HepG2 (cell line): ENCODE data around the gene POMP. TPM values are rescaled to one million over a fixed set of nuclear protein-coding genes. Genes with fewer than 3 reads are reported as not detected.

ENCODE experiments used
- ARNTL ChIP-seq: sonication (generic); formaldehyde crosslinking; IDR thresholded peaks from 2 replicates; pipeline ENCODE4 v1.4.0; 2020; ENCODE audit warnings: mild to moderate bottlenecking, missing genetic modification reagents
- CHD2 ChIP-seq: IDR thresholded peaks from 2 replicates; pipeline ENCODE4 v1.6.1; 2011; ENCODE audit warnings: low read depth, low read length, improper control_type of control experiment
- FOXC1 ChIP-seq: sonication (generic); formaldehyde crosslinking; IDR thresholded peaks from 2 replicates; pipeline ENCODE4 v1.8.0; 2022; ENCODE audit warnings: mild to moderate bottlenecking, missing genetic modification reagents, borderline replicate concordance
- IRF9 ChIP-seq: sonication (generic); formaldehyde crosslinking; IDR thresholded peaks from 2 replicates; pipeline ENCODE4 v1.8.0; 2022; ENCODE audit warnings: missing genetic modification reagents, mild to moderate bottlenecking, borderline replicate concordance
- JUNB ChIP-seq: sonication (generic); formaldehyde crosslinking; IDR thresholded peaks from 2 replicates; pipeline ENCODE4 v1.8.0; 2022; ENCODE audit warnings: missing genetic modification reagents, mild to moderate bottlenecking, borderline replicate concordance
- MATR3 ChIP-seq: sonication (generic); formaldehyde crosslinking; IDR thresholded peaks from 2 replicates; pipeline ENCODE4 v1.4.0; 2020; ENCODE audit warnings: missing genetic modification reagents
- MAZ ChIP-seq, 2 experiments: sonication (generic) in 1 of 2; formaldehyde crosslinking in 1 of 2; IDR thresholded peaks; 2 replicates each; pipeline versions ENCODE4 v1.5.0 to v1.6.1; 2012 to 2020; ENCODE audit warnings: low read depth in 2 of 2, mild to moderate bottlenecking in 2 of 2, borderline replicate concordance in 1 of 2, improper control_type of control experiment in 1 of 2, low read length in 1 of 2, missing genetic modification reagents in 1 of 2, moderate library complexity in 1 of 2
- NFE2L2 ChIP-seq: fragments of 150-350 bp; IDR thresholded peaks from 2 replicates; pipeline ENCODE4 v1.6.1; 2014; ENCODE audit warnings: low read length
- NR2F6 ChIP-seq, 2 experiments: IDR thresholded peaks; 2 replicates each; pipeline ENCODE4 v1.6.1; 2016; ENCODE audit warnings: antibody characterized with exemption in 1 of 2, mild to moderate bottlenecking in 1 of 2
- NR3C1 ChIP-seq: sonication (generic); formaldehyde crosslinking; IDR thresholded peaks from 2 replicates; pipeline ENCODE4 v1.4.0; 2020; ENCODE audit warnings: missing genetic modification reagents
- PHF8 ChIP-seq: sonication (generic); formaldehyde crosslinking; IDR thresholded peaks from 2 replicates; pipeline ENCODE4 v1.5.0; 2020; ENCODE audit warnings: missing genetic modification reagents
- PTBP1 ChIP-seq: fragments of 200-400 bp; formaldehyde crosslinking; IDR thresholded peaks from 2 replicates; pipeline ENCODE4 v1.6.1; 2018; ENCODE audit warnings: low read length, low read depth; ENCODE audit not compliant: poor library complexity, severe bottlenecking
- SIN3B ChIP-seq: fragments of 150-350 bp; IDR thresholded peaks from 2 replicates; pipeline ENCODE4 v1.6.1; 2014; ENCODE audit warnings: low read length
- SMAD9 ChIP-seq: sonication (generic); formaldehyde crosslinking; IDR thresholded peaks from 2 replicates; pipeline ENCODE4 v1.5.1; 2020; ENCODE audit warnings: mild to moderate bottlenecking, missing genetic modification reagents
- TCF7L2 ChIP-seq: IDR thresholded peaks from 2 replicates; pipeline ENCODE4 v1.6.1; 2011; ENCODE audit warnings: mild to moderate bottlenecking, low read depth, low read length, moderate library complexity
- ZC3H13 ChIP-seq: sonication (generic); formaldehyde crosslinking; IDR thresholded peaks from 2 replicates; pipeline ENCODE4 v1.8.1; 2023; ENCODE audit warnings: mild to moderate bottlenecking, missing genetic modification reagents, moderate library complexity
- ZNF12 ChIP-seq: sonication (generic); formaldehyde crosslinking; IDR thresholded peaks from 2 replicates; pipeline ENCODE4 v1.5.0; 2020; ENCODE audit warnings: missing genetic modification reagents
- ZNF160 ChIP-seq: sonication (generic); formaldehyde crosslinking; IDR thresholded peaks from 2 replicates; pipeline ENCODE4 v1.8.0; 2022; ENCODE audit warnings: mild to moderate bottlenecking, inconsistent platforms, missing genetic modification reagents
- ZNF30 ChIP-seq: sonication (generic); formaldehyde crosslinking; IDR thresholded peaks from 2 replicates; pipeline ENCODE4 v1.5.0; 2020; ENCODE audit warnings: mild to moderate bottlenecking, missing genetic modification reagents
- ZNF552 ChIP-seq: sonication (generic); formaldehyde crosslinking; IDR thresholded peaks from 2 replicates; pipeline ENCODE4 v1.9.0; 2022; ENCODE audit warnings: missing genetic modification reagents, mild to moderate bottlenecking, borderline replicate concordance
- ZNF644 ChIP-seq: IDR thresholded peaks from 2 replicates; pipeline ENCODE4 v1.6.1; 2016; ENCODE audit warnings: low read depth
- ZNF678 ChIP-seq: sonication (generic); formaldehyde crosslinking; IDR thresholded peaks from 2 replicates; pipeline ENCODE4 v1.4.0; 2020; ENCODE audit warnings: mild to moderate bottlenecking, missing genetic modification reagents
- ZSCAN12 ChIP-seq: sonication (generic); formaldehyde crosslinking; IDR thresholded peaks from 2 replicates; pipeline ENCODE4 v1.9.0; 2021; ENCODE audit warnings: mild to moderate bottlenecking, missing genetic modification reagents
- polyA plus RNA-seq, 8 experiments: library from polyadenylated mRNA; depleted of rRNA in 3 of 8; stranded (reverse) in 7 of 8; unstranded in 1 of 8; fragments of >200 nt; fragmentation: Illumina TruSeq in 4 of 8; extraction: Trizol in 4 of 8; gene quantifications; 2 replicates each; pipeline versions ENCODE4 v1.2.1 to v1.2.3, GENCODE V29; 2011 to 2016; ENCODE audit warnings: low read depth in 4 of 8, missing spikeins in 1 of 8, mixed read lengths in 1 of 8; ENCODE audit not compliant: insufficient read depth in 1 of 8
- total RNA-seq, 5 experiments: library from RNA; depleted of rRNA; stranded (reverse); fragments of >200 nt; fragmentation: Illumina TruSeq; extraction: Trizol; gene quantifications; 2 replicates each; pipeline ENCODE4 v1.2.3, GENCODE V29; 2016; ENCODE audit warnings: low read depth in 1 of 5
- TF ChIP-seq, protein P1 (sequence below): sonication (generic); formaldehyde crosslinking; IDR thresholded peaks from 2 replicates; pipeline ENCODE4 v1.9.0; 2021; ENCODE audit warnings: missing genetic modification reagents, mild to moderate bottlenecking, borderline replicate concordance
- TF ChIP-seq, protein P2 (sequence below): sonication (generic); formaldehyde crosslinking; IDR thresholded peaks from 2 replicates; pipeline ENCODE4 v1.4.0; 2020; ENCODE audit warnings: missing genetic modification reagents
- TF ChIP-seq, protein P3 (sequence below): sonication (generic); formaldehyde crosslinking; IDR thresholded peaks from 2 replicates; pipeline ENCODE4 v1.5.0; 2020; ENCODE audit warnings: missing genetic modification reagents

Gene POMP
- total and polyA plus RNA-seq, 2 of the 13 experiments (the other 11 are each of a cell fraction or from before 2014, with no cell fraction given): 30.6 to 118 TPM

DNA sequence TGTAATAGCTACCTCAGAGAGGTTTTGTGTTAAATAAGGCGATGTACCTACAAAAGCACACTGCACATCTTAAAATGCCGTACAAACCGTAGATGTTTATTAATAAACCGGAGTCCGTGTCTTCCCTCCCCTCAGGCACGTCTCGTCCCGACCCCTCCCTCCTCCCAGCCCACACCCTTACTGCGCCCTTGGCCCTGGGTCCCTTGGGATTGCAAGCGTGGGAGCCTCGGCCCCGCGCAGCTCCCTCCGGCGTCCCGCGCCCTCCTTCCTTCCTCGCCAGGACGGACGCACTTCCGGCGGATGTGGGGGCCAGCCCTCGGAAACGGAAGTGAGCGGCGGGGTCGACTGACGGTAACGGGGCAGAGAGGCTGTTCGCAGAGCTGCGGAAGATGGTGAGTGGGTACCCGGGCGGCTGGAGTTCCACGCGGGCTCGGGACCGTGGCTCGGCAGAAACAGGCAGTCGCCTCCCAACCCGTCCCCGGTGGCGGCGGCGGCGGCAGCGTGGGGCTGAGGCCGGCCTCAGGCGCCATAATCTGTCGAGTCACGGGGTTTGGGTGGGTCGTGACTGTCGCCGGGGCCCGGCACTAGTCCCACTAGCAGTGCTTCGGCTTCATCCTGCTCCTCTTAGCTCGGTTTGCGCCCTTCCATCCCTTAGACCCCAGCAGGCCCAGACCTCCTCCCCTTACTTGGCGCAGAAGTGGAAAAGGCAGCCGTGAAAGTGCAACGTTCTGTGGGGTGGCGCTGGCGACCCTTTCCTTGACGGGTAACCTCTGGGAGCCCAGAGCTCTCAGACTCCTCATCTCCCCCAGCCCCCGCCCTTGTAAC lies at the start of gene POMP (continued):
- TF ChIP-seq ZNF552 (CRISPR knock-in tag): 0 out of 2 replicates have a peak, but pooled peaks have one; percentile 22
- TF ChIP-seq PTBP1: no peak
- TF ChIP-seq ZNF12 (CRISPR knock-in tag): 0 out of 2 replicates have a peak, but pooled peaks have one; percentile 27
- TF ChIP-seq, protein P1, sequence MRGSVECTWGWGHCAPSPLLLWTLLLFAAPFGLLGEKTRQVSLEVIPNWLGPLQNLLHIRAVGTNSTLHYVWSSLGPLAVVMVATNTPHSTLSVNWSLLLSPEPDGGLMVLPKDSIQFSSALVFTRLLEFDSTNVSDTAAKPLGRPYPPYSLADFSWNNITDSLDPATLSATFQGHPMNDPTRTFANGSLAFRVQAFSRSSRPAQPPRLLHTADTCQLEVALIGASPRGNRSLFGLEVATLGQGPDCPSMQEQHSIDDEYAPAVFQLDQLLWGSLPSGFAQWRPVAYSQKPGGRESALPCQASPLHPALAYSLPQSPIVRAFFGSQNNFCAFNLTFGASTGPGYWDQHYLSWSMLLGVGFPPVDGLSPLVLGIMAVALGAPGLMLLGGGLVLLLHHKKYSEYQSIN: no peak
- TF ChIP-seq PHF8 (CRISPR knock-in tag): peak; percentile 96
- TF ChIP-seq ZC3H13 (CRISPR knock-in tag): no peak
- no peak for TF ChIP-seq ZSCAN12 (CRISPR knock-in tag)
- peak; percentile 27; the same call in 1 of the 2 replicates for TF ChIP-seq ARNTL (CRISPR knock-in tag)
- TF ChIP-seq, protein P2, sequence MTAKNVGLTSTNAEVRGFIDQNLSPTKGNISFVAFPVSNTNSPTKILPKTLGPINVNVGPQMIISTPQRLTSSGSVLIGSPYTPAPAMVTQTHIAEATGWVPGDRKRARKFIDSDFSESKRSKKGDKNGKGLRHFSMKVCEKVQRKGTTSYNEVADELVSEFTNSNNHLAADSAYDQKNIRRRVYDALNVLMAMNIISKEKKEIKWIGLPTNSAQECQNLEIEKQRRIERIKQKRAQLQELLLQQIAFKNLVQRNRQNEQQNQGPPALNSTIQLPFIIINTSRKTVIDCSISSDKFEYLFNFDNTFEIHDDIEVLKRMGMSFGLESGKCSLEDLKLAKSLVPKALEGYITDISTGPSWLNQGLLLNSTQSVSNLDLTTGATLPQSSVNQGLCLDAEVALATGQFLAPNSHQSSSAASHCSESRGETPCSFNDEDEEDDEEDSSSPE (CRISPR knock-in tag): peak; percentile 76
- no peak for TF ChIP-seq ZNF30 (CRISPR knock-in tag)
- 0 out of 2 replicates have a peak, but pooled peaks have one; percentile 12 for TF ChIP-seq ZNF644 (CRISPR knock-in tag)
- no peak for TF ChIP-seq MATR3 (CRISPR knock-in tag)
- no peak for TF ChIP-seq ZNF678 (CRISPR knock-in tag)
- peak; percentile 40; the same call in 1 of the 2 replicates for TF ChIP-seq ZNF160 (CRISPR knock-in tag)
- TF ChIP-seq NR3C1 (CRISPR knock-in tag): no peak
- TF ChIP-seq SIN3B: no peak
- TF ChIP-seq SMAD9: no peak
- no peak for TF ChIP-seq CHD2
- no peak for TF ChIP-seq TCF7L2
- TF ChIP-seq, protein P3, sequence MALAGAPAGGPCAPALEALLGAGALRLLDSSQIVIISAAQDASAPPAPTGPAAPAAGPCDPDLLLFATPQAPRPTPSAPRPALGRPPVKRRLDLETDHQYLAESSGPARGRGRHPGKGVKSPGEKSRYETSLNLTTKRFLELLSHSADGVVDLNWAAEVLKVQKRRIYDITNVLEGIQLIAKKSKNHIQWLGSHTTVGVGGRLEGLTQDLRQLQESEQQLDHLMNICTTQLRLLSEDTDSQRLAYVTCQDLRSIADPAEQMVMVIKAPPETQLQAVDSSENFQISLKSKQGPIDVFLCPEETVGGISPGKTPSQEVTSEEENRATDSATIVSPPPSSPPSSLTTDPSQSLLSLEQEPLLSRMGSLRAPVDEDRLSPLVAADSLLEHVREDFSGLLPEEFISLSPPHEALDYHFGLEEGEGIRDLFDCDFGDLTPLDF (CRISPR knock-in tag): no peak; the same call in 1 of the 2 replicates
- peak; percentile 67; the same call in 1 of the 2 replicates for TF ChIP-seq IRF9 (CRISPR knock-in tag)
- no peak for TF ChIP-seq JUNB (CRISPR knock-in tag)
- no peak for TF ChIP-seq NR2F6 (IDR thresholded peaks at IDR 0.05)
- peak; percentile 47; the same call in 1 of the 2 replicates for TF ChIP-seq NR2F6 (CRISPR knock-in tag; IDR thresholded peaks at IDR 0.05)
- peak; percentile 93; the same call in 1 of the 2 replicates for TF ChIP-seq MAZ (IDR thresholded peaks at IDR 0.05; ENCODE audit: borderline replicate concordance, low read depth, low read length)
- TF ChIP-seq MAZ (CRISPR knock-in tag; IDR thresholded peaks at IDR 0.05; ENCODE audit: low read depth): peak; percentile 94
- TF ChIP-seq FOXC1 (CRISPR knock-in tag): peak; percentile 54; the same call in 1 of the 2 replicates
- TF ChIP-seq NFE2L2: peak; percentile 16; the same call in 1 of the 2 replicates
